Natural killer cell (primary cell): ENCODE measurements around the gene ITIH3. TPM values are rescaled to one million over a fixed set of nuclear protein-coding genes. Genes with fewer than 3 reads are reported as not detected.

Source experiments
- ATAC-seq, 3 donors: fragments of 150-1000 bp in 2 of 3; fragments of 200-7000 bp in 1 of 3; cut with Tn5 transposase; 1 replicate in 1 of 3; 2 replicates in 2 of 3; pipeline ENCODE4 v1.10.0; 2021; ENCODE audit warnings: mild to moderate bottlenecking in 2 of 3, moderate library complexity in 2 of 3
- DNase-seq, 2 donors: peaks; one replicate each; pipeline versions ENCODE4 v3.0.0 to v3.0.0-alpha.2; 2013 to 2021; ENCODE audit warnings: mixed read lengths in 1 of 2
- H3K27ac ChIP-seq: one replicate; pipeline ENCODE4 v1.5.1; 2013; ENCODE audit warnings: mild to moderate bottlenecking, low read length
- H3K27me3 ChIP-seq: one replicate; pipeline ENCODE4 v1.6.1; 2013; ENCODE audit warnings: low read length; ENCODE audit not compliant: control insufficient read depth, insufficient read depth
- H3K36me3 ChIP-seq: one replicate; pipeline ENCODE4 v1.6.1; 2013; ENCODE audit warnings: low read length; ENCODE audit not compliant: control insufficient read depth, insufficient read depth
- H3K4me1 ChIP-seq: one replicate; pipeline ENCODE4 v1.6.1; 2013; ENCODE audit warnings: low read length; ENCODE audit not compliant: control insufficient read depth, insufficient read depth
- H3K4me3 ChIP-seq: one replicate; pipeline ENCODE4 v1.5.1; 2013; ENCODE audit warnings: low read length
- H3K9me3 ChIP-seq: one replicate; pipeline ENCODE4 v1.6.1; 2013; ENCODE audit warnings: low read length; ENCODE audit not compliant: control insufficient read depth, insufficient read depth
- H3K27ac Mint-ChIP-seq, 2 donors: one replicate each; pipeline ENCODE4 v1.8.0; 2022; ENCODE audit warnings: mild to moderate bottlenecking in 2 of 2, mixed read lengths in 2 of 2, moderate library complexity in 1 of 2
- H3K27me3 Mint-ChIP-seq, 2 donors: one replicate each; pipeline ENCODE4 v1.8.0; 2022; ENCODE audit warnings: low read depth in 2 of 2, mixed read lengths in 2 of 2
- H3K36me3 Mint-ChIP-seq: one replicate; pipeline ENCODE4 v1.8.0; 2022; ENCODE audit warnings: mixed read lengths
- H3K4me1 Mint-ChIP-seq, 2 donors: one replicate each; pipeline ENCODE4 v1.8.0; 2022; ENCODE audit warnings: mixed read lengths in 2 of 2
- H3K4me3 Mint-ChIP-seq: one replicate; pipeline ENCODE4 v1.8.0; 2022; ENCODE audit warnings: mild to moderate bottlenecking, moderate library complexity, mixed read lengths
- H3K9me3 Mint-ChIP-seq, 2 donors: one replicate each; pipeline ENCODE4 v1.8.0; 2022; ENCODE audit warnings: mixed read lengths in 2 of 2
- whole genome bisulfite sequencing: methylation state at CpG from one replicate; pipeline ENCODE4 v1.1.7; 2013; ENCODE audit warnings: missing lambda C conversion rate; ENCODE audit not compliant: insufficient coverage; 5-methylcytosine and 5-hydroxymethylcytosine counted together
- intact Hi-C: fragments of 100-400 bp; cut with micrococcal nuclease; formaldehyde crosslinking; loops from one replicate; pipeline ENCODE4 v1.14.2; 2022
- total RNA-seq, 4 donors: library from RNA; stranded (reverse); fragments of 120-200 nt in 1 of 4; gene quantifications; one replicate each; pipeline versions ENCODE4 v1.2.3 to v1.2.4, GENCODE V29; 2013 to 2022
- TF ChIP-seq, protein P1 (sequence below): fragments of 200-600 bp; IDR thresholded peaks from one replicate; pipeline ENCODE4 v1.8.0; 2022; ENCODE audit warnings: antibody characterized with exemption

The ITIH3 gene
- total RNA-seq, 3 donors from 2014 or later (not counting 1 experiment from before 2014, with no cell fraction given), result not detected

DNA sequence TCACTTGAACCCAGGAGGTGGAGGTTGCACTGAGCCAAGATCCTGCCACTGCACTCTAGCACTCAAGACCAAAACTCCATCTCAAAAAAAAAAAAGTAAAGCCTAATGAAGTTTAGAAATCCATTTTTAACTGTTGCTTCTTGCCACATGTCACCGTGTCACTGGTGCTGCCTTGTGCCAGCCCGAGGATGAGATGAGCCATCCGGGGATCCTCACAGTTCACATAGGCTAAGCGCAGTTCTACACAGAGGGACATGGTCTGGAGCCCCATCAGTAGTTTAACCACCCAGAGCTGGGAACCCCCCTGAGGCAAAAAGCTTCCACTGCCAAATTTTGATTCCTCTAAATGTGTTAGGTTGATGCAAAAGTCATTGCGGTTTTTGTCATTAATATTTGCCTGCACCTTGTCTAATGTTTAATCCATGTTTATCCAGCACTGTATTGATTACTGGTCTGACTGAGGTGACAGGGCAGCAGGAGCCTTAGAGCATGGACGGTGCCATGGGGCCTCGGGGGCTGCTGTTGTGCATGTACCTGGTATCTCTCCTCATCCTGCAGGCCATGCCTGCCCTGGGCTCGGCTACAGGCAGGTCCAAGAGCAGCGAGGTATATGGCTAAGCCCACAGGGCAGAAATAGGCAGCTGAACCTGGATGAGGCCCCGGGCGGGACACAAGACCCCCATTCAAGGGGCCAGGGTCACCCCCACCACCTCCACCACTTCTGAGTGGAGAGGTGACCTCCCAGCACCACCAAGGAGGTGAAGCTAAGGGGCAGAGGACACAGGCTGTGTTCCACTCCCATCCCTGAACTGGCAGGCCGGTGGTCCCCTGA is 17.3 kb upstream of the ITIH3 start, which contains the start of gene ITIH1:
Gene ITIH1, plus strand, starts transcription at position 473 of the 832 bp plus-strand sequence. Its CDS starts 17 bp downstream, at position 490.
- DNase-seq (peak in 1 of 2 donors; percentile 6), ATAC-seq (no peak)
- peak within 1 kb of the TSS in 1 of 2 donors; percentile 32 for H3K27ac Mint-ChIP-seq
- TF ChIP-seq, protein P1, sequence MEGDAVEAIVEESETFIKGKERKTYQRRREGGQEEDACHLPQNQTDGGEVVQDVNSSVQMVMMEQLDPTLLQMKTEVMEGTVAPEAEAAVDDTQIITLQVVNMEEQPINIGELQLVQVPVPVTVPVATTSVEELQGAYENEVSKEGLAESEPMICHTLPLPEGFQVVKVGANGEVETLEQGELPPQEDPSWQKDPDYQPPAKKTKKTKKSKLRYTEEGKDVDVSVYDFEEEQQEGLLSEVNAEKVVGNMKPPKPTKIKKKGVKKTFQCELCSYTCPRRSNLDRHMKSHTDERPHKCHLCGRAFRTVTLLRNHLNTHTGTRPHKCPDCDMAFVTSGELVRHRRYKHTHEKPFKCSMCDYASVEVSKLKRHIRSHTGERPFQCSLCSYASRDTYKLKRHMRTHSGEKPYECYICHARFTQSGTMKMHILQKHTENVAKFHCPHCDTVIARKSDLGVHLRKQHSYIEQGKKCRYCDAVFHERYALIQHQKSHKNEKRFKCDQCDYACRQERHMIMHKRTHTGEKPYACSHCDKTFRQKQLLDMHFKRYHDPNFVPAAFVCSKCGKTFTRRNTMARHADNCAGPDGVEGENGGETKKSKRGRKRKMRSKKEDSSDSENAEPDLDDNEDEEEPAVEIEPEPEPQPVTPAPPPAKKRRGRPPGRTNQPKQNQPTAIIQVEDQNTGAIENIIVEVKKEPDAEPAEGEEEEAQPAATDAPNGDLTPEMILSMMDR, result no peak
- no peaks in the 10 kb centered on the region for H3K27me3 Mint-ChIP-seq
- no peaks in the 10 kb centered on the region for H3K36me3 ChIP-seq
- no peaks in the 10 kb centered on the region for H3K36me3 Mint-ChIP-seq
- no peaks in the 10 kb centered on the region for H3K27me3 ChIP-seq
- no peaks in the 10 kb centered on the region for H3K9me3 ChIP-seq
- peak within 1 kb of the TSS; percentile 21 for H3K27ac ChIP-seq
- peaks cover 6 to 19% of the 10 kb centered on the region in 2 donors for H3K4me1 Mint-ChIP-seq
- intact Hi-C loops, result no loop called here
- 93% methylated on average over 12 of the region's 12 CpGs for WGBS
- H3K9me3 Mint-ChIP-seq, result no peaks in the 10 kb centered on the region
- H3K4me3 ChIP-seq, result no peak within 1 kb of the TSS
- H3K4me3 Mint-ChIP-seq, result no peak within 1 kb of the TSS
- peaks cover 22% of the 10 kb centered on the region for H3K4me1 ChIP-seq

DNA sequence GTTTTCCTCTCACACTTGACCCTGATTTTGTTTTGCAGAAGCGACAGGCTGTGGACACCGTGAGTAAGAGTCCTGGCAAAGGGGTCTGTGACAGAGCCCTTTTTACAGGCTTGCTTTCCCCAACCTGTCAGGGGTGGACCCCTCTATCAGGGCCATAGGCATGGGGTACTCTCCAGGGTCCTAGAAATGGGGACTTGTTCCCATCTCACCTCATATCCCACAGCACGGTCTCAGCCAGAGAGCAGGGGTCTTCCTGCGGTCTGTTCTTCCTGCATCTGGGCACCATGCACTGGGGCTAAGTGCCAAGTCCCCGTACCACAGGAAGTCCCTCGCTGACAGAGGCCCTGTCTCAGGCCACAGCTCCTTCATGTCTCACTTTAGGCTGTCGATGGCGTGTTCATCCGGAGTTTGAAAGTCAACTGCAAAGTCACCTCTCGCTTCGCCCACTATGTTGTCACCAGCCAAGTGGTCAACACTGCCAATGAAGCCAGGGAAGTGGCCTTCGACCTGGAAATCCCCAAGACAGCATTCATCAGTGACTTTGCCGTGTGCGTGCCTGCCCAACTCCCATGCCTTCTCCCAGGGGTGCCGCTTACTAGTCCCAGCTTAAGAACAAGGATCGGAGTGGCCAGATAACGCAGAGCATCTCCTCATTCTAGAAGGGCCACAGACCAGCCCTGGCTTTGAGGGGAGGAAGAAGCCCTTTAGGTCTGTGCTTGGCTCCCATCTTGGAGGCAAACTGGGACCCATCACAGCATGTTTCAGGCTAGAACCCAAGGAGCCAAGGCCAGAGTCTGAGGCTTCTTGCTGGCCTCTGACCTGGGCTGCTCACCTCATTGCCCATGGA is 16.4 kb upstream of the ITIH3 start:
- TF ChIP-seq, protein P1, result no peak
- 53% methylated on average over 17 of the region's 17 CpGs for WGBS
- H3K4me1 Mint-ChIP-seq, result peaks cover 6 to 25% of the 10 kb centered on the region in 2 donors
- no peaks in the 10 kb centered on the region for H3K36me3 Mint-ChIP-seq
- no peaks in the 10 kb centered on the region for H3K9me3 Mint-ChIP-seq
- peak overlapping the region in 1 of 2 donors; percentile 32 for H3K27ac Mint-ChIP-seq
- no peak overlapping the region for H3K4me3 ChIP-seq
- no peaks in the 10 kb centered on the region for H3K9me3 ChIP-seq
- peaks cover 0 to 3% of the 10 kb centered on the region in 2 donors for H3K27me3 Mint-ChIP-seq
- H3K4me3 Mint-ChIP-seq, result no peak overlapping the region
- H3K36me3 ChIP-seq, result no peaks in the 10 kb centered on the region
- H3K27me3 ChIP-seq, result no peaks in the 10 kb centered on the region
- ATAC-seq (peak in 2 of 3 donors; percentile 46 to 51), DNase-seq (peak in 1 of 2 donors; percentile 14)
- intact Hi-C loops, result no loop called here
- H3K4me1 ChIP-seq, result peaks cover 22% of the 10 kb centered on the region
- peak overlapping the region; percentile 21 for H3K27ac ChIP-seq

DNA sequence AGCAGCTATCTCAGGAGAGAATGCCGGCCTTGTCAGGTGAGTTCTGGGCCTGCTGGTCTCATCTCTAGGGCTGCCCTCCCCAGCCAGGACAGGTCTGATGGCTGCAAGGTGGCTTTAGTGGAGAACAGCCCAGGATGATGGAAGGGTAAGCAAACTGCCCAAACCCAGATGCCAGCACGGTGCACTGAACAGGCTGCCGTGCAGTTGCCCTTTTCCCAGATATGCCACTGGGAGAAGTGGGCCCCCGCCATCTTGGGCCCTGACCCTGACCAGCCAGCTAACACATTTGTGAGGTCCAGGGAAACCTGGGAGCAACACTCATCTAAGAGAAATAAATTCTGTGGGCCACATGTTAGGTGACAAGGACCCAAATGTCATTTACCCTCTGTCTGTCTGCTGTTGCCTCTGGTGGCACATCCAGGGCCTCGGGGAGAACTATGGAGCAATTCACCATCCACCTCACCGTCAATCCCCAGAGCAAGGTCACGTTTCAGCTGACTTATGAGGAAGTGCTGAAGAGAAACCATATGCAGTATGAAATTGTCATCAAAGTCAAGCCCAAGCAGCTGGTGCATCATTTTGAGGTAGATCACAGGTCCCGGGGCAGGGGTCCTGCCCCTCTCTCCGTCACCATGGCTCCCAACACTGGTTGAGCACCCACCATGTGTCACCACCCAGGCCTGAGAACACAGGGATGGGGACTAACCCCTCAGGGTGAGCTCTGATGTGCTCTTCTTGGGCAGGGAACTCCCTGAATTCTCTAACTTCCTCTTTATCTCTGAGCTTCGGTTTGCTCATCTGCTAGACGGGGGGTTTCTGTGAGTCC is 15.4 kb upstream of the ITIH3 start:
- ATAC-seq (peak in 1 of 3 donors; percentile 50), DNase-seq (peak in 1 of 2 donors; percentile 11)
- H3K9me3 ChIP-seq, result no peaks in the 10 kb centered on the region
- peak overlapping the region; percentile 21 for H3K27ac ChIP-seq
- no peaks in the 10 kb centered on the region for H3K36me3 ChIP-seq
- H3K4me1 ChIP-seq, result peaks cover 22% of the 10 kb centered on the region
- Mint-ChIP-seq H3K27ac (no peak overlapping the region), H3K4me1 (peaks cover 6 to 25% of the 10 kb centered on the region in 2 donors), H3K27me3 (peaks cover 0 to 3% of the 10 kb centered on the region in 2 donors), H3K9me3 (no peaks in the 10 kb centered on the region), H3K36me3 (no peaks in the 10 kb centered on the region), H3K4me3 (no peak overlapping the region)
- 66% methylated on average over 11 of the region's 11 CpGs for WGBS
- H3K27me3 ChIP-seq, result no peaks in the 10 kb centered on the region
- TF ChIP-seq, protein P1, result no peak
- no peak overlapping the region for H3K4me3 ChIP-seq
- intact Hi-C loops, result no loop called here
